Caco-2 (cell line): ENCODE results near the gene MAP2K5. TPM values are rescaled to one million over a fixed set of nuclear protein-coding genes. Genes with fewer than 3 reads are reported as not detected.

Source experiments
- BruUV-seq: library from RNA; stranded (reverse); fragments of 400-500 nt; replicated peaks from 2 replicates; lab custom pipeline; 2021; lab: Mats Ljungman, UMichigan
- CTCF ChIA-PET: fragments of 300-600 bp; sonication (Branson Sonifier 250); formaldehyde crosslinking; loops from one replicate; lab custom pipeline; 2022; ENCODE audit warnings: antibody characterized with exemption; lab: Charles Lee
- POLR2A ChIA-PET: fragments of 300-600 bp; sonication (Branson Sonifier 250); formaldehyde crosslinking; loops from one replicate; lab custom pipeline; 2022; ENCODE audit warnings: antibody characterized with exemption; lab: Charles Lee
- DNase-seq, 2 experiments: peaks; one replicate each; pipeline versions ENCODE4 v3.0.0 to v3.0.0-alpha.2; 2020 to 2022
- H3K27me3 ChIP-seq: replicated peaks from 2 replicates; pipeline ENCODE4 v1.6.0; 2011; ENCODE audit warnings: low read length; ENCODE audit not compliant: control insufficient read depth, insufficient read depth
- H3K36me3 ChIP-seq: 2 replicates; pipeline ENCODE4 v1.5.1; 2011; ENCODE audit warnings: low read length; ENCODE audit not compliant: control insufficient read depth, insufficient read depth
- H3K4me1 ChIP-seq: fragments of 250-450 bp; sonication (Bioruptor Pico); 2 replicates; pipeline ENCODE4 v1.5.1; 2020; ENCODE audit warnings: mild to moderate bottlenecking
- H3K4me3 ChIP-seq: 2 replicates; pipeline ENCODE4 v1.5.1; 2011; ENCODE audit warnings: low read depth, mild to moderate bottlenecking, control low read depth, low read length
- H3K9me3 ChIP-seq: fragments of 250-450 bp; sonication (Bioruptor Pico); 2 replicates; pipeline ENCODE4 v1.5.1; 2020; ENCODE audit warnings: mild to moderate bottlenecking, moderate library complexity
- H3K27ac Mint-ChIP-seq: one replicate; pipeline ENCODE4 v1.8.0; 2022; ENCODE audit warnings: mixed read lengths; ENCODE audit not compliant: unreplicated experiment
- H3K27me3 Mint-ChIP-seq: one replicate; pipeline ENCODE4 v1.8.0; 2022; ENCODE audit warnings: mixed read lengths; ENCODE audit not compliant: insufficient read depth, unreplicated experiment
- H3K36me3 Mint-ChIP-seq: one replicate; pipeline ENCODE4 v1.8.0; 2022; ENCODE audit warnings: mild to moderate bottlenecking, mixed read lengths; ENCODE audit not compliant: insufficient read depth, unreplicated experiment
- H3K4me1 Mint-ChIP-seq: one replicate; pipeline ENCODE4 v1.8.0; 2022; ENCODE audit warnings: low read depth, mixed read lengths; ENCODE audit not compliant: unreplicated experiment
- H3K4me3 Mint-ChIP-seq: one replicate; pipeline ENCODE4 v1.8.0; 2022; ENCODE audit warnings: mild to moderate bottlenecking, moderate library complexity, mixed read lengths; ENCODE audit not compliant: unreplicated experiment
- H3K9me3 Mint-ChIP-seq: one replicate; pipeline ENCODE4 v1.8.0; 2022; ENCODE audit warnings: mixed read lengths; ENCODE audit not compliant: unreplicated experiment
- CTCF ChIP-seq, 2 experiments: fragments of 200-600 bp in 1 of 2; IDR thresholded peaks; 1 replicate in 1 of 2; 2 replicates in 1 of 2; pipeline versions ENCODE4 v1.5.1 to v1.8.0; 2011 to 2022; ENCODE audit warnings: antibody characterized with exemption in 1 of 2, control low read depth in 1 of 2, inconsistent platforms in 1 of 2, low read depth in 1 of 2, low read length in 1 of 2, mild to moderate bottlenecking in 1 of 2, moderate library complexity in 1 of 2; ENCODE audit not compliant: insufficient read depth in 1 of 2, severe bottlenecking in 1 of 2, unreplicated experiment in 1 of 2
- intact Hi-C: fragments of 100-400 bp; cut with micrococcal nuclease; formaldehyde crosslinking; loops from one replicate; pipeline ENCODE4 v1.10.0; 2022; ENCODE audit not compliant: unreplicated experiment
- total RNA-seq: library from RNA; stranded (reverse); gene quantifications from 2 replicates; pipeline ENCODE4 v1.2.3, GENCODE V29; 2022

The MAP2K5 gene
- total RNA-seq, 1 experiment from 2014 or later, result 12.2 TPM

GRCh38 chr15:67543348-67543718 lies 830 bp downstream of the MAP2K5 start:
- Histone ChIP-seq H3K27me3 (no peaks in the 10 kb centered on the region), H3K4me3 (peak overlapping the region; percentile 91), H3K9me3 (no peaks in the 10 kb centered on the region), H3K4me1 (0 out of 2 replicates have a peak, but pooled peaks cover 8% of the 10 kb centered on the region), H3K36me3 (no peaks in the 10 kb centered on the region)
- no peaks in the 10 kb centered on the region for H3K9me3 Mint-ChIP-seq
- no peak for DNase-seq
- H3K27ac Mint-ChIP-seq, result peak overlapping the region; percentile 95
- peak overlapping the region; percentile 97 for H3K4me3 Mint-ChIP-seq
- H3K27me3 Mint-ChIP-seq, result no peaks in the 10 kb centered on the region
- CTCF ChIA-PET, result no interaction called here
- intact Hi-C loops, result no loop called here
- H3K4me1 Mint-ChIP-seq, result no peaks in the 10 kb centered on the region
- POLR2A ChIA-PET, result no interaction called here
- BruUV-seq, result no TSS peak
- no peaks in the 10 kb centered on the region for H3K36me3 Mint-ChIP-seq
- TF ChIP-seq CTCF (IDR thresholded peaks at IDR 0.05; ENCODE audit: insufficient read depth in 1 of 2, low read depth in 1 of 2, low read length in 1 of 2, severe bottlenecking in 1 of 2, unreplicated experiment in 1 of 2), result no peak

- no peaks in the 10 kb centered on the region for H3K4me1 Mint-ChIP-seq
- TF ChIP-seq CTCF (IDR thresholded peaks at IDR 0.05; ENCODE audit: insufficient read depth in 1 of 2, low read depth in 1 of 2, low read length in 1 of 2, severe bottlenecking in 1 of 2, unreplicated experiment in 1 of 2), result no peak
- ChIA-PET CTCF (no interaction called here), POLR2A (no interaction called here)
- H3K9me3 ChIP-seq, result no peaks in the 10 kb centered on the region
- H3K27me3 Mint-ChIP-seq, result no peaks in the 10 kb centered on the region
- no peak overlapping the region for H3K4me3 Mint-ChIP-seq
- no peaks in the 10 kb centered on the region for H3K36me3 ChIP-seq
- DNase-seq, result no peak
- H3K27ac Mint-ChIP-seq, result no peak overlapping the region
- intact Hi-C loops, result no loop called here
- H3K36me3 Mint-ChIP-seq, result no peaks in the 10 kb centered on the region
- BruUV-seq, result no TSS peak
- H3K9me3 Mint-ChIP-seq, result no peaks in the 10 kb centered on the region
- H3K4me1 ChIP-seq, result 0 out of 2 replicates have a peak, but pooled peaks cover 8% of the 10 kb centered on the region
- H3K4me3 ChIP-seq, result no peak overlapping the region
- no peaks in the 10 kb centered on the region for H3K27me3 ChIP-seq
Observed at GRCh38 chr15:67544475-67544874, 2.0 kb downstream of the MAP2K5 start.

GRCh38 chr15:67545864-67546263 lies 3.4 kb downstream of the MAP2K5 start:
- no peak for TF ChIP-seq CTCF (IDR thresholded peaks at IDR 0.05; ENCODE audit: insufficient read depth in 1 of 2, low read depth in 1 of 2, low read length in 1 of 2, severe bottlenecking in 1 of 2, unreplicated experiment in 1 of 2)
- Histone ChIP-seq H3K27me3 (no peaks in the 10 kb centered on the region), H3K36me3 (no peaks in the 10 kb centered on the region), H3K4me3 (no peak overlapping the region), H3K4me1 (0 out of 2 replicates have a peak, but pooled peaks cover 4% of the 10 kb centered on the region), H3K9me3 (no peaks in the 10 kb centered on the region)
- no TSS peak for BruUV-seq
- no peaks in the 10 kb centered on the region for H3K27me3 Mint-ChIP-seq
- H3K4me3 Mint-ChIP-seq, result no peak overlapping the region
- POLR2A ChIA-PET, result no interaction called here
- no peaks in the 10 kb centered on the region for H3K4me1 Mint-ChIP-seq
- H3K27ac Mint-ChIP-seq, result no peak overlapping the region
- H3K9me3 Mint-ChIP-seq, result no peaks in the 10 kb centered on the region
- no peak for DNase-seq
- CTCF ChIA-PET, result no interaction called here
- intact Hi-C loops, result no loop called here
- no peaks in the 10 kb centered on the region for H3K36me3 Mint-ChIP-seq
